Adrenal gland (tissue), 12 donors: ENCODE results near the gene USP25. TPM values are rescaled to one million over a fixed set of nuclear protein-coding genes. Genes with fewer than 3 reads are reported as not detected.

Source experiments
- DNase-seq, 7 donors: peaks; one replicate each; pipeline ENCODE4 v3.0.0-alpha.2; 2019 to 2020
- H3K27ac ChIP-seq, 5 donors: fragments of 200-600 bp; sonication (generic) in 4 of 5; 1 replicate in 3 of 5; 2 replicates in 2 of 5; pipeline versions ENCODE4 v1.5.1 to v1.8.0; 2016 to 2020; ENCODE audit warnings: mild to moderate bottlenecking in 1 of 5
- H3K27me3 ChIP-seq: fragments of 200-600 bp; 2 replicates; pipeline ENCODE4 v1.8.0; 2021
- H3K36me3 ChIP-seq, 2 donors: fragments of 200-600 bp; replicated peaks in 1 of 2; 1 replicate in 1 of 2; 2 replicates in 1 of 2; pipeline versions ENCODE4 v1.5.1 to v1.8.0; 2018 to 2022
- H3K4me1 ChIP-seq, 2 donors: fragments of 200-600 bp; replicated peaks in 1 of 2; 1 replicate in 1 of 2; 2 replicates in 1 of 2; pipeline versions ENCODE4 v1.5.1 to v1.8.0; 2018 to 2021
- H3K4me3 ChIP-seq, 4 donors: fragments of 200-600 bp; sonication (generic) in 3 of 4; one replicate each; pipeline ENCODE4 v1.5.1; 2016 to 2018
- H3K9me3 ChIP-seq, 3 donors: fragments of 200-600 bp; sonication (generic) in 1 of 3; replicated peaks in 1 of 3; 1 replicate in 2 of 3; 2 replicates in 1 of 3; pipeline versions ENCODE4 v1.5.1 to v1.8.0; 2016 to 2021
- CTCF ChIP-seq, 6 experiments: fragments of 450-650 bp in 4 of 6; fragments of 200-600 bp in 2 of 6; sonication (generic) in 1 of 6; IDR thresholded peaks; 1 replicate in 5 of 6; 2 replicates in 1 of 6; pipeline versions ENCODE4 v1.5.1 to v1.8.0; 2016 to 2021; ENCODE audit warnings: antibody characterized with exemption in 6 of 6, mild to moderate bottlenecking in 2 of 6, moderate library complexity in 1 of 6
- POLR2A ChIP-seq, 2 donors: fragments of 450-650 bp; IDR thresholded peaks; one replicate each; pipeline ENCODE4 v1.6.1; 2017; ENCODE audit warnings: antibody characterized with exemption in 2 of 2, mild to moderate bottlenecking in 2 of 2, moderate library complexity in 1 of 2
- WGBS, 4 donors: extraction: QIAGEN DNeasy Blood & Tissue Kit in 2 of 4; methylation state at CpG; one replicate each; pipeline versions ENCODE4 v1.1.5 to v1.1.7; 2013 to 2017; 5-methylcytosine and 5-hydroxymethylcytosine counted together
- intact Hi-C, 2 donors: fragments of 100-400 bp; cut with DNase I; formaldehyde crosslinking; loops; one replicate each; pipeline versions ENCODE4 v1.14.1 to v1.15.0; 2022 to 2023
- polyA plus RNA-seq, 3 donors: library from polyadenylated mRNA; stranded (reverse); fragments of 200-250 nt in 2 of 3; fragments of 350-450 nt in 1 of 3; fragmentation: Illumina TruSeq in 1 of 3; extraction: RNeasy Lipid Tissue Mini Kit (QIAGEN cat#74804) in 1 of 3; gene quantifications; one replicate each; pipeline ENCODE4 v1.2.3, GENCODE V29; 2013 to 2014
- total RNA-seq, 9 donors: library from RNA; depleted of rRNA in 4 of 9; stranded (reverse); fragments of >200 nt in 4 of 9; fragments of 120-200 nt in 1 of 9; fragmentation: NEBNext Ultra II Directional in 1 of 9; extraction: Animal tissue kit (Norgen Biotek cat#: 25700) in 1 of 9; gene quantifications; one replicate each; pipeline versions ENCODE4 v1.1.0 to v1.2.4, GENCODE V29; 2013 to 2023
- donor health status: healthy with polysubstance abuse.
- donor health status: Bipolar disorder and iron deficiency.
- donor health status: DM: yes; HTN: yes; CAD: no.
- donor health status: DM: no; HTN: no; CAD: no.
- donor health status: DM: no; HTN: no; CAD: no.
- donor health status: DM: yes; HTN: yes; CAD: no.

The USP25 gene
- total and polyA plus RNA-seq, 12 donors = 11.8 to 47.4 (median 38.3) TPM

- Histone ChIP-seq H3K27ac (no peak overlapping the region), H3K27me3 (no peaks in the 10 kb centered on the region), H3K36me3 (no peaks in the 10 kb centered on the region), H3K9me3 (no peaks in the 10 kb centered on the region), H3K4me1 (peaks cover 4 to 55% of the 10 kb centered on the region in 2 donors), H3K4me3 (no peak overlapping the region)
- TF ChIP-seq CTCF (IDR thresholded peaks at IDR 0.05) (no peak), POLR2A (IDR thresholded peaks at IDR 0.05) (no peak)
- no peak for DNase-seq
- 95 to 98% (median 96%) methylated on average over 6 of the region's 6 CpGs for WGBS, 4 donors
- intact Hi-C loops = no loop called here
Measured at GRCh38 chr21:15771311-15771710, 41.5 kb downstream of the USP25 start.

GRCh38 chr21:15772654-15773053 is 42.9 kb downstream of the USP25 start:
- H3K4me3 ChIP-seq = no peak overlapping the region
- 57 to 76% (median 71%) methylated on average over 3 of the region's 3 CpGs for WGBS, 4 donors
- no peak for TF ChIP-seq CTCF (IDR thresholded peaks at IDR 0.05)
- TF ChIP-seq POLR2A (IDR thresholded peaks at IDR 0.05) = no peak
- no peaks in the 10 kb centered on the region for H3K9me3 ChIP-seq
- no peak overlapping the region for H3K27ac ChIP-seq
- peaks cover 4 to 55% of the 10 kb centered on the region in 2 donors for H3K4me1 ChIP-seq
- intact Hi-C loops = no loop called here
- no peaks in the 10 kb centered on the region for H3K27me3 ChIP-seq
- DNase-seq = no peak
- H3K36me3 ChIP-seq = no peaks in the 10 kb centered on the region

GRCh38 chr21:15774590-15774989 is 44.8 kb downstream of the USP25 start:
- no peak for DNase-seq
- Histone ChIP-seq H3K27ac (no peak overlapping the region), H3K4me1 (peaks cover 4 to 52% of the 10 kb centered on the region in 2 donors), H3K36me3 (no peaks in the 10 kb centered on the region), H3K27me3 (no peaks in the 10 kb centered on the region), H3K4me3 (no peak overlapping the region), H3K9me3 (no peaks in the 10 kb centered on the region)
- whole genome bisulfite sequencing, 4 donors = 42 to 51% (median 47%) methylated on average over 3 of the region's 3 CpGs
- intact Hi-C loops = no loop called here
- TF ChIP-seq POLR2A (IDR thresholded peaks at IDR 0.05) (no peak), CTCF (IDR thresholded peaks at IDR 0.05) (no peak)

- Histone ChIP-seq H3K4me1 (peaks cover 4 to 51% of the 10 kb centered on the region in 2 donors), H3K27me3 (no peaks in the 10 kb centered on the region), H3K9me3 (no peaks in the 10 kb centered on the region), H3K36me3 (no peaks in the 10 kb centered on the region), H3K27ac (no peak overlapping the region), H3K4me3 (no peak overlapping the region)
- DNase-seq = no peak
- WGBS, 4 donors = 96 to 98% (median 97%) methylated on average over 4 of the region's 4 CpGs
- no peak for TF ChIP-seq POLR2A (IDR thresholded peaks at IDR 0.05)
- no peak for TF ChIP-seq CTCF (IDR thresholded peaks at IDR 0.05)
- intact Hi-C loops = no loop called here
Measured at GRCh38 chr21:15775291-15775690, 45.5 kb downstream of the USP25 start.
